ENCODE measurements around the gene LTO1.

LTO1 gene

DNA sequence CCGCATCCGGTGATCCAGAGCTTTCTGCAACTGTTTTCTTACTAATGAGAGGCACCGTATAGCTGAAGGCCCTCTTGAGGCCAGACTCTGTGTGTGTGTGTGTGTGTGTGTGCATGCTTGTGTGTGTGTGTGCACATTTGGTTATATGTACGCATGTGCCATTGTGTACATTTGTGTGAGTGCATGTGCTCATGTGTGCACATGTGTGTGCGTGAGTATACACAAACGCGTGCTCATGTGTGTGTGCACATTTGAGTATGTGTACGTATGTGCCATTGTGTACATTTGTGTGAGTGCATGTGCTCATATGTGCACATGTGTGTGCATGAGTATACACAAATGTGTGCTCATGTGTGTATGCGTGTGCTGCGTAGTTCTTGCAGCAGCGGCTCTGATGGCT is 40.9 kb upstream of the LTO1 start:
- no peaks in the 10 kb centered on the region for H3K36me3 ChIP-seq (ENCODE audit: insufficient read depth, low read length)
- H3K27me3 ChIP-seq (ENCODE audit: insufficient read depth, low read length, poor library complexity, severe bottlenecking), result no peaks in the 10 kb centered on the region
- TF ChIP-seq EZH2phosphoT487 (IDR thresholded peaks at IDR 0.05; ENCODE audit: borderline replicate concordance) (no peak), CTCF (conservative IDR thresholded peaks at IDR 0.05; ENCODE audit: low read length) (no peak)
- H3K4me1 ChIP-seq (ENCODE audit: insufficient read depth, low read length, poor library complexity, severe bottlenecking), result peaks cover 11% of the 10 kb centered on the region
- no peak overlapping the region for H3K4me2 ChIP-seq (ENCODE audit: low read depth, low read length, poor library complexity, severe bottlenecking)
- H3K9ac ChIP-seq (ENCODE audit: low read depth, low read length, poor library complexity, severe bottlenecking), result no peak overlapping the region
- no peak overlapping the region for H2AFZ ChIP-seq (ENCODE audit: low read length)
- H3K4me3 ChIP-seq (ENCODE audit: low read length, poor library complexity, severe bottlenecking), result no peak overlapping the region
- H3K79me2 ChIP-seq (ENCODE audit: insufficient read depth, low read length), result no peaks in the 10 kb centered on the region
- H3F3A ChIP-seq (ENCODE audit: low read depth), result no peaks in the 10 kb centered on the region
- H4K20me1 ChIP-seq (ENCODE audit: insufficient read depth, low read length, poor library complexity, severe bottlenecking), result no peaks in the 10 kb centered on the region
- H3K9me3 ChIP-seq (ENCODE audit: insufficient read depth, low read depth, low read length), result no peaks in the 10 kb centered on the region
- H3K9me2 ChIP-seq (replicated peaks; ENCODE audit: low read depth, low read length), result no peaks in the 10 kb centered on the region

- Histone ChIP-seq H3K9ac (ENCODE audit: low read depth, low read length, poor library complexity, severe bottlenecking) (no peak overlapping the region), H3K4me1 (ENCODE audit: insufficient read depth, low read length, poor library complexity, severe bottlenecking) (peaks cover 11% of the 10 kb centered on the region), H3K4me3 (ENCODE audit: low read length, poor library complexity, severe bottlenecking) (no peak overlapping the region), H4K20me1 (ENCODE audit: insufficient read depth, low read length, poor library complexity, severe bottlenecking) (no peaks in the 10 kb centered on the region), H3K9me2 (replicated peaks; ENCODE audit: low read depth, low read length) (no peaks in the 10 kb centered on the region), H3K4me2 (ENCODE audit: low read depth, low read length, poor library complexity, severe bottlenecking) (no peak overlapping the region), H2AFZ (ENCODE audit: low read length) (no peak overlapping the region), H3F3A (ENCODE audit: low read depth) (no peaks in the 10 kb centered on the region), H3K9me3 (ENCODE audit: insufficient read depth, low read depth, low read length) (no peaks in the 10 kb centered on the region), H3K79me2 (ENCODE audit: insufficient read depth, low read length) (no peaks in the 10 kb centered on the region), H3K36me3 (ENCODE audit: insufficient read depth, low read length) (no peaks in the 10 kb centered on the region), H3K27me3 (ENCODE audit: insufficient read depth, low read length, poor library complexity, severe bottlenecking) (no peaks in the 10 kb centered on the region)
- TF ChIP-seq CTCF (conservative IDR thresholded peaks at IDR 0.05; ENCODE audit: low read length), result no peak
- TF ChIP-seq EZH2phosphoT487 (IDR thresholded peaks at IDR 0.05; ENCODE audit: borderline replicate concordance), result no peak
These were observed 40.3 kb upstream of the LTO1 start for GRCh38 chr11:69715446-69715845.

- Histone ChIP-seq H3K4me1 (ENCODE audit: insufficient read depth, low read length, poor library complexity, severe bottlenecking) (no peaks in the 10 kb centered on the region), H3K36me3 (ENCODE audit: insufficient read depth, low read length) (no peaks in the 10 kb centered on the region), H4K20me1 (ENCODE audit: insufficient read depth, low read length, poor library complexity, severe bottlenecking) (no peaks in the 10 kb centered on the region), H3K9ac (ENCODE audit: low read depth, low read length, poor library complexity, severe bottlenecking) (no peak overlapping the region), H3K27me3 (ENCODE audit: insufficient read depth, low read length, poor library complexity, severe bottlenecking) (no peaks in the 10 kb centered on the region), H2AFZ (ENCODE audit: low read length) (no peak overlapping the region), H3K4me2 (ENCODE audit: low read depth, low read length, poor library complexity, severe bottlenecking) (no peak overlapping the region), H3K9me3 (ENCODE audit: insufficient read depth, low read depth, low read length) (no peaks in the 10 kb centered on the region), H3K79me2 (ENCODE audit: insufficient read depth, low read length) (no peaks in the 10 kb centered on the region), H3K9me2 (replicated peaks; ENCODE audit: low read depth, low read length) (no peaks in the 10 kb centered on the region), H3F3A (ENCODE audit: low read depth) (no peaks in the 10 kb centered on the region), H3K4me3 (ENCODE audit: low read length, poor library complexity, severe bottlenecking) (no peak overlapping the region)
- TF ChIP-seq CTCF (conservative IDR thresholded peaks at IDR 0.05; ENCODE audit: low read length), result no peak
- TF ChIP-seq EZH2phosphoT487 (IDR thresholded peaks at IDR 0.05; ENCODE audit: borderline replicate concordance), result no peak
These were observed 37.0 kb upstream of the LTO1 start for GRCh38 chr11:69711822-69712801.
